BE2C (cell line): ENCODE data around the gene SLC25A20.

ENCODE experiments used
- DNase-seq: peaks from one replicate; pipeline ENCODE4 v3.0.0-alpha.2; 2020
- H3K27me3 ChIP-seq: fragments of 250-450 bp; sonication (Bioruptor Pico); 2 replicates; pipeline ENCODE4 v1.5.1; 2020; ENCODE audit warnings: mild to moderate bottlenecking
- H3K36me3 ChIP-seq: fragments of 250-450 bp; sonication (Bioruptor Pico); 2 replicates; pipeline ENCODE4 v1.5.1; 2020; ENCODE audit warnings: mild to moderate bottlenecking
- H3K4me1 ChIP-seq: fragments of 250-450 bp; sonication (Bioruptor Pico); 2 replicates; pipeline ENCODE4 v1.5.1; 2020
- H3K4me3 ChIP-seq: 2 replicates; pipeline ENCODE4 v1.5.1; 2011; ENCODE audit warnings: low read depth, low read length
- H3K9me3 ChIP-seq: fragments of 250-450 bp; sonication (Bioruptor Pico); 2 replicates; pipeline ENCODE4 v1.5.1; 2020
- CTCF ChIP-seq: IDR thresholded peaks from 2 replicates; pipeline ENCODE4 v1.5.1; 2012; ENCODE audit warnings: mild to moderate bottlenecking, low read depth, low read length

The SLC25A20 gene

GRCh38 chr3:48881652-48882114, 17.0 kb downstream of the SLC25A20 start:
- TF ChIP-seq CTCF = no peak
- Histone ChIP-seq H3K27me3 (no peaks in the 10 kb centered on the region), H3K4me3 (no peak overlapping the region), H3K36me3 (no peaks in the 10 kb centered on the region), H3K9me3 (no peaks in the 10 kb centered on the region), H3K4me1 (no peaks in the 10 kb centered on the region)
- no peak for DNase-seq

DNA sequence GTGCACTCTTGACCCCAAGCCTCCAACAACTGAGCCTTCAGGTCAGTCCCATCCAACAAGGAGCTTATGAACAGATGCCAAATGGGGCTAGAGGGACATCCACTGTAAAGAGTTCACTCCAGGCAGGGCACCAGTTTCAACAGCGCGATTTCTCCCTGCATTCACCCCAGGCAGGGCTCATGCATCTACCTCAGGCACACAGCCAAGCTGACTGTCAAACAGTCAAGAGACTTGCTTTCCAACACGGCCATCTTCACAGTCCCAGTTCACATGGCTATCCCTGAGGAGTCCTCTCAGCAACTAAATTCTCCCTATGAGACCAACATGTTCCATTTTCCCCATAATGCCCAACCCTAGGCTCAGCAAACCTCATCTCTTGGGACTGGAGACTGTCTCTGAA, 17.7 kb downstream of the SLC25A20 start:
- DNase-seq = no peak
- Histone ChIP-seq H3K4me3 (no peak overlapping the region), H3K9me3 (no peaks in the 10 kb centered on the region), H3K36me3 (no peaks in the 10 kb centered on the region), H3K4me1 (no peaks in the 10 kb centered on the region), H3K27me3 (no peaks in the 10 kb centered on the region)
- no peak for TF ChIP-seq CTCF

- H3K27me3 ChIP-seq = no peaks in the 10 kb centered on the region
- no peak for DNase-seq
- H3K4me1 ChIP-seq = no peaks in the 10 kb centered on the region
- no peak for TF ChIP-seq CTCF
- no peaks in the 10 kb centered on the region for H3K36me3 ChIP-seq
- no peak overlapping the region for H3K4me3 ChIP-seq
- no peaks in the 10 kb centered on the region for H3K9me3 ChIP-seq
These were observed 18.7 kb downstream of the SLC25A20 start for GRCh38 chr3:48879994-48880377.

DNA sequence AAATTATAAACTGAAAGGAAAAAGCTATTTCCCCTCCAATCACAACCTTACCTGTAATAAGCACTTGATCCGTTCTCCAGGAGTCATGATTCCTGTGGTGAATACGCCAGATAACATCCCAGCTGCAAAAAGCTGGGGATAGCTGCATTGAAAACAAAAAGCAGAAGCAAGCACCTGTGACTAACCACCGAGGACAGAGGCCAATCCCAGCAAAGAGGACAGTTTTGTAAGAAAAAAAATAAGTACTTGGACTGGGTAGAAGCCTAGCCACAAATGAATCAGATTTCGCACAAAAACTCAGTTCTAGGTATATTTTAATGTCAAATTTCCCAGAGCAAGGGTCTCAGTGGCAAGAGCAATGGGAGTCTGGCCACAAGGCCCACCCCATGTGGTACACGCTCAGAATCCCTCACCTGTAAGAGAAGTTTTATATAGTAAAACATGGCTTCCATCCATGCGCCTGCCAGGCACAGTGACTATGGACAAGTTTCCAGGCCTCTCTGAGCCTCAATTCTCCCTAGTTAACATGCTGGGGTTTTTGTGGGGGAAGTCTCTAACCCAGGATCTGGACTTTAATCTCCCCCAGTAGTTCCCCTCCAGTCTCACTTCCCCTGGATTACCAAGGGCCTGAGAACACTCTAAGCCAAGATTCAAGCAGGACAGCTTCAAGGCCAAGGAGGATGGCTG, 19.2 kb downstream of the SLC25A20 start:
- H3K27me3 ChIP-seq = no peaks in the 10 kb centered on the region
- no peaks in the 10 kb centered on the region for H3K36me3 ChIP-seq
- no peak for TF ChIP-seq CTCF
- DNase-seq = no peak
- H3K4me3 ChIP-seq = no peak overlapping the region
- H3K9me3 ChIP-seq = no peaks in the 10 kb centered on the region
- no peaks in the 10 kb centered on the region for H3K4me1 ChIP-seq

DNA sequence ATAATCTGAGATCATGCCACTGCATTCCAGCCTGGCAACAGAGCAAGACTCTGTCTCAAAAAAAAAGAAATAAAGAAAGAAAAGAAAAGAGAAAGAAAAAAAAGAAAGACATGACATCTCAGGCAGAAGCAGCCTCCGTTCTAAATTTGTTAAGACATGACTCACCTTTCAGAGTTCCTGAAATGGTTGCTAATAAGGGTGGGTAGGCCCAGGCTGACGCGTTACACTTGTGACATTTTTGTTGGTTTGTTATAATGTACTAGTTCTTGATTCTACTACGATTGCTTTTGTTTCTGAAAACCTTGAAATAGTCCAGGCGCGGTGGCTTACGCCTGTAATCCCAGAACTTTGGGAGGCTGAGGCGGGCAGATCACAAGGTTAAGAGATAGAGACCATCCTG, 21.0 kb downstream of the SLC25A20 start:
- H3K9me3 ChIP-seq = no peaks in the 10 kb centered on the region
- no peaks in the 10 kb centered on the region for H3K36me3 ChIP-seq
- no peak for DNase-seq
- no peaks in the 10 kb centered on the region for H3K4me1 ChIP-seq
- H3K27me3 ChIP-seq = no peaks in the 10 kb centered on the region
- no peak overlapping the region for H3K4me3 ChIP-seq
- TF ChIP-seq CTCF = no peak

DNA sequence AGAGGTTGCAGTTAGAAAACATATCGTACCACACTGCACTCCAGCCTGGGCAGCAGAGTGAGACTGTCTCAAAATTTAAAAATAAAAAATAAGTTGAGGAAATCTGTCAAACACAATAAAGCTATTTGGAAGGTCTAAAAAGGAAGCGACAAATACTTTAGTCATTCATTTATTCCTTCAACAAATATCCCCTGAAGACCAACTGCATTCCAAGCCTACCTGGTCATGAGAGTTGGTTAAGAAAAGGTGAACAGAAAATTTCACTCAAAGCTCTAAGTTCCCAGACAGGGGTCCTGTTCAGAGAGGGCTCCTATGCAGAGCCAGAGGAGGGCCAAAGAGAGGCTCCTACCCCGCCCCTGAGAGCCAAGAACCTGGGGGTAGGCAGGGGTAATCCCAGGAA, 35.6 kb downstream of the SLC25A20 start:
- TF ChIP-seq CTCF = no peak
- no peak for DNase-seq
- Histone ChIP-seq H3K9me3 (no peaks in the 10 kb centered on the region), H3K27me3 (no peaks in the 10 kb centered on the region), H3K36me3 (no peaks in the 10 kb centered on the region), H3K4me3 (no peak overlapping the region), H3K4me1 (no peaks in the 10 kb centered on the region)
